HCEC 1CT (cell line): ENCODE data around the gene METTL25B.

ENCODE experiments used
- DNase-seq: peaks from one replicate; pipeline ENCODE4 v3.0.0-alpha.2; 2017

Gene METTL25B

DNA sequence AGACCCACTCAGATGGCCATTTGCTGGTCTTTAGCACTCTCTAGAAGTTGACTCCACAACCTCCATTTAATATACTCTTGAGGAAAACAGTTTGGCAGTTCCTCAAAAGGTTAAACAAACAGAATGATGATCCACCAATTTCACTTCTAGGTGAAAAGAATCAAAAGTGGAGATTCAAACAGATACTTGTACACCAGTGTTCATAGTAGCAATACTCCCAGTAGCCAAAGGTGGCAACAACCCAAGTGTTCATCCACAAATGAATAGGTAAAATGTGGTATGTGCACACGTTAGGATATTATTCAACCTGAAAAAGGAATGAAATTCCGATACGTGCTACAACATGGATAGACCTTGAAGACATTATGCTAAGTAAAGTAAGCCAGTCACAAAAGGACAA, 45.3 kb downstream of the METTL25B start:
- no peak for DNase-seq

DNA sequence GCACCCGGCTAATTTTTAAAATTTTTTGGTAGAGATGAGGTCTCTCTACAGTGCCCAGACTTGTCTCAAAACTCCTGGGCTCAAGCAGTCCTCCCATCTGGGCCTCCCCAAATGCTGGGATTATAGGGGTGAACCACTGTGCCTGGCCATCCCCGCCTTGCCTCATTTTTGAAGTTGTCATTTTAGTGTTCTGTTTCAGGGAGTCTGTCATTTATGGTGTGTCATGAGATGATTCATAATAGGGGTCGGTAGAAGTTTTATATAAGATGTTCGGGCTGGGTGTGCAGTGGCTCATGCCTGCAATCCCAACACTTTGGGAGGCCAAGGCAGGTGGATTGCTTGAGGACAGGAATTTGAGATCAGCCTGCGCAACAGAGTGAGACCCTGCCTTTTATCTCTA, 47.5 kb downstream of the METTL25B start:
- no peak for DNase-seq

DNA sequence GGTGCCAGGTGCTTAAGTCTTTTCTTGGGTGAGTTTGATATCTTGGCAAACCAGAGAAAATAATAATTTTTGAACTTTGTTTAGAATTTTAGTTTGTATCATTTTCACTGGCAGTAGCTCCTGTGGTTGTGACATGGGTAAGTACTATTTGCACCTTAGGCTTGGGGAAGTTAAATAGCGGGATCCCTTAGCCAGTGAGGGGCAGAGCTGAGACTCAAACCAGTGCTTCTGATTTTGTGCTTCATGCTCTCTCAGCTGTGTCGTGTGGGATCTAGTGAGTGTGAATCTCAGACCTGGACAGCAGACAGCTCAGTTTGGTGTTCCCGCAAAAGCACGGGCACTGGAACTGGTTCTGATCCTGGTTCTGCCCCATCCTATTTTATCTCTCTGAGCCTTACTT, 48.7 kb downstream of the METTL25B start:
- no peak for DNase-seq

DNA sequence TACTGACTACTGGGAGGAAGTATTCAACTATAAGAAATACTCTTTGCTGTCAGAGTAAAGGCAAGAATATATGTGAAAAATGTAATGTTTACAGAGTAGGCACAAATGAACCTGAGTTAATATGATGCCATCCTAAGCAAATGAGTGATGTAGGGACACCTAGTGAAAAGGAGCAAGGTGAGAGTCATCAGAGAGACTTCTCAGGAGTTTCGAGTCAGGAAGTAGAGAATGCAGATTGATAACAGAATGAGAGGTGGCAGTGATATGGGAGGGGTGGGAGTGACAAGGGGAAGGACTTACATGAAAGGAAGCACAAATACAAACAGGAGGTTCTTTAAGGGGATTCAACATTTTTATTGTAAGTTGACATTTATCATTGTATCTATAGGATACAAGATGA, 49.3 kb downstream of the METTL25B start:
- DNase-seq: no peak

DNA sequence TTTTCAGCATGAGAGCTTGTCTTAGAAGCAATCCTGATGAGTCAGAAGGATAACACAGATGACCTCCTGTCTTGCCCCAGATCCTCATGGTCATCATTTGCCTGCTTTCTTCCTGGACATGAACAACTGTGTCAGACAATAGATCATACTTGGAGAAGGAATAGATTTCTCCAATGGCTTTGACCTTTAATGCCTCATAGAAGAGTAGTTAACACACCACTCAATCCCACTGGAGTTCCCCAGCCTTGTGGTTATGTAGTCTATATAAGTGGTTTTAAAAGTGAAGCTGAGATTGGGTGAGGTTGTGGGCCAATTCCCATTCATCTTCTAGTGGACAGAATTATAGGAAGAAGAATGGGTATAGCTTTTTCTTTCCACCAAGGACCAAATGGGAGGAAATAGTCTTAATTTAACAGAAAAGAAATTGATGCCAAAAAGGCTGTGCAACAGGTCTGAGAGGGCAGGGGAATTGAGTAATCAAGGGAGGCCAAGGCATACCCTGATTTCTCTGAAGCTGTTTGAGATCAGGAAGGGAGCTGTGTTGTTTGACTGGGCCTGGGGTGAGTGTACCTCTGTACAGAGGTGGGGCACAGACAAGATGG, 53.4 kb downstream of the METTL25B start:
- peak; percentile 59 for DNase-seq

DNA sequence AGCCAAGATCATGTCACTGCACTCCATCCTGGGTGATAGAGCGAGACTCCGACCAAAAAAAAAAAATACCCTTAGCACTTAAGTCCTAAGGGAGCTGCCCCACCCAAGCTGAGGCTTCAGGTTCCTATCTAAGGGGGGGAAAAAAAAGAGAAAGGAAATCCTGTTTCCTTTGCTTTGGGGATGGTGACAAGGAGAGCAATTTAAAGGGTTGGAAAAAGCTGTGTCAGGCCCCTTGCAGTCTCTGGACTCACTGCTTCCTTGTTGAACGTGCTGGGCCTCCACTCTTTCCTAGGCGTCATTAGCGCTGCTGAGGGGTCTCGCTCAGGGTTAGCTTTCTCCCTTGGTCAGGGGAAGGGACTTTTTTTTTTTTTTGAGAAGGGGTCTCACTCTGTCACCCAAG, 57.2 kb downstream of the METTL25B start:
- DNase-seq: no peak
